Subcutaneous adipose tissue (tissue), 4 donors: ENCODE results near the gene RAVER1. TPM values are rescaled to one million over a fixed set of nuclear protein-coding genes. Genes with fewer than 3 reads are reported as not detected.

ENCODE experiments used
- CTCF ChIP-seq: fragments of 450-650 bp; IDR thresholded peaks from one replicate; pipeline ENCODE4 v1.5.1; 2016; ENCODE audit warnings: low read depth, mild to moderate bottlenecking, control low read depth, antibody characterized with exemption, moderate library complexity
- total RNA-seq, 4 donors: library from RNA; depleted of rRNA; stranded (reverse); fragments of >200 nt; gene quantifications; one replicate each; pipeline ENCODE4 v1.1.0, GENCODE V29; 2016

Gene RAVER1
- total RNA-seq, 4 donors from 2014 or later, result 5.9 to 22.4 (median 8.2) TPM

- TF ChIP-seq CTCF, result no peak
Observed at GRCh38 chr19:10289836-10290356, 43.4 kb downstream of the RAVER1 start, which contains the start of gene ICAM5. ICAM5 (plus strand) TSS chr19:10289952; CDS start chr19:10290044, 92 bp downstream.

GRCh38 chr19:10289167-10289835, 44.0 kb downstream of the RAVER1 start:
- TF ChIP-seq CTCF, result no peak

- no peak for TF ChIP-seq CTCF
Observed at GRCh38 chr19:10288662-10289166, 44.6 kb downstream of the RAVER1 start.

- TF ChIP-seq CTCF, result no peak
Observed at GRCh38 chr19:10286803-10287737, 46.3 kb downstream of the RAVER1 start, which contains the start of gene ICAM4. ICAM4 (plus strand) TSS chr19:10286955; CDS start chr19:10287013, 58 bp downstream.

GRCh38 chr19:10285393-10285792, 47.9 kb downstream of the RAVER1 start:
- no peak for TF ChIP-seq CTCF

GRCh38 chr19:10284960-10285278, 48.4 kb downstream of the RAVER1 start:
- no peak for TF ChIP-seq CTCF
